CD4-positive, alpha-beta T cell (primary cell): ENCODE data around the gene ABCG1. TPM values are rescaled to one million over a fixed set of nuclear protein-coding genes. Genes with fewer than 3 reads are reported as not detected.

Experiments used
- ATAC-seq: fragments of 200-7000 bp; cut with Tn5 transposase; one replicate; pipeline ENCODE4 v1.10.0; 2022; ENCODE audit warnings: mild to moderate bottlenecking; ENCODE audit not compliant: poor library complexity
- CTCF ChIA-PET: fragments of 350-600 bp; sonication (Branson Sonifier 250); formaldehyde crosslinking; loops from one replicate; lab custom pipeline; 2021; ENCODE audit warnings: antibody characterized with exemption, inconsistent platforms; lab: Charles Lee
- POLR2A ChIA-PET: fragments of 350-600 bp; sonication (Branson Sonifier 250); formaldehyde crosslinking; loops from one replicate; lab custom pipeline; 2021; ENCODE audit warnings: antibody characterized with exemption, inconsistent platforms; lab: Charles Lee
- DNase-seq, 14 experiments: peaks; one replicate each; pipeline ENCODE4 v3.0.0-alpha.2; 2013 to 2020; ENCODE audit warnings: mixed read lengths in 2 of 14
- H3K27ac ChIP-seq, 2 donors: one replicate each; pipeline versions ENCODE4 v1.5.1 to v1.7.0; 2013; ENCODE audit warnings: low read length in 2 of 2, low read depth in 1 of 2, mild to moderate bottlenecking in 1 of 2
- H3K27me3 ChIP-seq, 2 experiments: 1 replicate in 1 of 2; 2 replicates in 1 of 2; pipeline versions ENCODE4 v1.6.1 to v1.7.0; 2013; ENCODE audit warnings: low read length in 2 of 2, control low read depth in 1 of 2, mild to moderate bottlenecking in 1 of 2, moderate library complexity in 1 of 2; ENCODE audit not compliant: insufficient read depth in 2 of 2, control insufficient read depth in 1 of 2
- H3K36me3 ChIP-seq: one replicate; pipeline ENCODE4 v1.6.1; 2013; ENCODE audit warnings: low read length, control low read depth; ENCODE audit not compliant: insufficient read depth
- H3K4me1 ChIP-seq: one replicate; pipeline ENCODE4 v1.6.1; 2013; ENCODE audit warnings: low read length, control low read depth; ENCODE audit not compliant: insufficient read depth
- H3K4me3 ChIP-seq: one replicate; pipeline ENCODE4 v1.5.1; 2013; ENCODE audit warnings: mild to moderate bottlenecking, low read length, moderate library complexity
- H3K9me3 ChIP-seq, 2 experiments: 1 replicate in 1 of 2; 2 replicates in 1 of 2; pipeline versions ENCODE4 v1.6.1 to v1.7.0; 2013; ENCODE audit warnings: low read length in 2 of 2, mild to moderate bottlenecking in 2 of 2, control low read depth in 1 of 2, moderate library complexity in 1 of 2; ENCODE audit not compliant: control insufficient read depth in 1 of 2, insufficient read depth in 1 of 2
- H3K27ac Mint-ChIP-seq: one replicate; pipeline ENCODE4 v1.8.0; 2020; ENCODE audit warnings: mixed read lengths
- H3K27me3 Mint-ChIP-seq: one replicate; pipeline ENCODE4 v1.8.0; 2021; ENCODE audit warnings: mixed read lengths
- H3K36me3 Mint-ChIP-seq: one replicate; pipeline ENCODE4 v1.8.0; 2021; ENCODE audit warnings: low read depth, mixed read lengths
- H3K4me1 Mint-ChIP-seq: one replicate; pipeline ENCODE4 v1.8.0; 2021; ENCODE audit warnings: low read depth, mixed read lengths
- H3K4me3 Mint-ChIP-seq: one replicate; pipeline ENCODE4 v1.8.0; 2020; ENCODE audit warnings: mild to moderate bottlenecking, mixed read lengths
- H3K9me3 Mint-ChIP-seq: one replicate; pipeline ENCODE4 v1.8.0; 2020; ENCODE audit warnings: mixed read lengths
- intact Hi-C, 2 experiments: fragments of 100-400 bp; cut with DNase I in 1 of 2; cut with micrococcal nuclease in 1 of 2; formaldehyde crosslinking; loops; one replicate each; pipeline versions ENCODE4 v1.15.1 to v1.9.0; 2023 to 2025; cut with DNase I, micrococcal nuclease
- total RNA-seq, 174 experiments: library from RNA in 2 of 174; stranded (reverse) in 2 of 174; gene quantifications; one replicate each; pipeline ENCODE4 v1.2.3 and lab custom pipeline; 2021 to 2026
- TF ChIP-seq, protein P1 (sequence below): fragments of 200-600 bp; IDR thresholded peaks from one replicate; pipeline ENCODE4 v1.8.0; 2022; ENCODE audit warnings: antibody characterized with exemption, mild to moderate bottlenecking

Gene ABCG1
- total RNA-seq, 2 experiments from 2014 or later, result 109 to 116 TPM

GRCh38 chr21:42310411-42311001 lies 91.6 kb downstream of the ABCG1 start:
- no peak overlapping the region for H3K4me3 Mint-ChIP-seq

GRCh38 chr21:42311160-42311559 lies 92.2 kb downstream of the ABCG1 start:
- Histone ChIP-seq H3K4me1 (peaks cover 18% of the 10 kb centered on the region), H3K4me3 (no peak overlapping the region), H3K36me3 (no peaks in the 10 kb centered on the region), H3K27ac (no peak overlapping the region), H3K27me3 (peaks cover 9 to 11% of the 10 kb centered on the region in 2 experiments), H3K9me3 (no peaks in the 10 kb centered on the region)
- peaks cover 12% of the 10 kb centered on the region for H3K27me3 Mint-ChIP-seq
- ATAC-seq (no peak), DNase-seq (no peak)
- TF ChIP-seq, protein P1, sequence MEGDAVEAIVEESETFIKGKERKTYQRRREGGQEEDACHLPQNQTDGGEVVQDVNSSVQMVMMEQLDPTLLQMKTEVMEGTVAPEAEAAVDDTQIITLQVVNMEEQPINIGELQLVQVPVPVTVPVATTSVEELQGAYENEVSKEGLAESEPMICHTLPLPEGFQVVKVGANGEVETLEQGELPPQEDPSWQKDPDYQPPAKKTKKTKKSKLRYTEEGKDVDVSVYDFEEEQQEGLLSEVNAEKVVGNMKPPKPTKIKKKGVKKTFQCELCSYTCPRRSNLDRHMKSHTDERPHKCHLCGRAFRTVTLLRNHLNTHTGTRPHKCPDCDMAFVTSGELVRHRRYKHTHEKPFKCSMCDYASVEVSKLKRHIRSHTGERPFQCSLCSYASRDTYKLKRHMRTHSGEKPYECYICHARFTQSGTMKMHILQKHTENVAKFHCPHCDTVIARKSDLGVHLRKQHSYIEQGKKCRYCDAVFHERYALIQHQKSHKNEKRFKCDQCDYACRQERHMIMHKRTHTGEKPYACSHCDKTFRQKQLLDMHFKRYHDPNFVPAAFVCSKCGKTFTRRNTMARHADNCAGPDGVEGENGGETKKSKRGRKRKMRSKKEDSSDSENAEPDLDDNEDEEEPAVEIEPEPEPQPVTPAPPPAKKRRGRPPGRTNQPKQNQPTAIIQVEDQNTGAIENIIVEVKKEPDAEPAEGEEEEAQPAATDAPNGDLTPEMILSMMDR, result no peak
- ChIA-PET POLR2A (no interaction called here), CTCF (interaction anchor here (1.0 to 1.4 kb wide), 2 partner anchors 53 to 165 kb away, joined by 3 to 4 read pairs; no protein-coding TSS in a partner anchor)
- no peak overlapping the region for H3K4me3 Mint-ChIP-seq
- H3K36me3 Mint-ChIP-seq, result no peaks in the 10 kb centered on the region
- peaks cover 15% of the 10 kb centered on the region for H3K4me1 Mint-ChIP-seq
- H3K9me3 Mint-ChIP-seq, result no peaks in the 10 kb centered on the region
- H3K27ac Mint-ChIP-seq, result no peak overlapping the region
- intact Hi-C loops, result no loop called here

More at GRCh38 chr21:42310411-42311001, 91.6 kb downstream of the ABCG1 start:
- H3K36me3 Mint-ChIP-seq, result no peaks in the 10 kb centered on the region
- ChIA-PET POLR2A (no interaction called here), CTCF (interaction anchor here (1.0 to 1.4 kb wide), 8 partner anchors 15 to 228 kb away, joined by 3 to 9 read pairs (median 4); no protein-coding TSS in a partner anchor)
- DNase-seq, result no peak
- H3K4me3 ChIP-seq, result no peak overlapping the region
- no peaks in the 10 kb centered on the region for H3K9me3 ChIP-seq
- H3K27me3 Mint-ChIP-seq, result peaks cover 12% of the 10 kb centered on the region
- H3K27me3 ChIP-seq, result peaks cover 9 to 11% of the 10 kb centered on the region in 2 experiments
- no peak overlapping the region for H3K27ac Mint-ChIP-seq
- no peak for ATAC-seq
- no peaks in the 10 kb centered on the region for H3K36me3 ChIP-seq
- H3K4me1 Mint-ChIP-seq, result peaks cover 15% of the 10 kb centered on the region
- TF ChIP-seq, protein P1, result no peak
- no peaks in the 10 kb centered on the region for H3K9me3 Mint-ChIP-seq
- H3K27ac ChIP-seq, result no peak overlapping the region
- intact Hi-C loops, result no loop called here
- peaks cover 18% of the 10 kb centered on the region for H3K4me1 ChIP-seq

DNA sequence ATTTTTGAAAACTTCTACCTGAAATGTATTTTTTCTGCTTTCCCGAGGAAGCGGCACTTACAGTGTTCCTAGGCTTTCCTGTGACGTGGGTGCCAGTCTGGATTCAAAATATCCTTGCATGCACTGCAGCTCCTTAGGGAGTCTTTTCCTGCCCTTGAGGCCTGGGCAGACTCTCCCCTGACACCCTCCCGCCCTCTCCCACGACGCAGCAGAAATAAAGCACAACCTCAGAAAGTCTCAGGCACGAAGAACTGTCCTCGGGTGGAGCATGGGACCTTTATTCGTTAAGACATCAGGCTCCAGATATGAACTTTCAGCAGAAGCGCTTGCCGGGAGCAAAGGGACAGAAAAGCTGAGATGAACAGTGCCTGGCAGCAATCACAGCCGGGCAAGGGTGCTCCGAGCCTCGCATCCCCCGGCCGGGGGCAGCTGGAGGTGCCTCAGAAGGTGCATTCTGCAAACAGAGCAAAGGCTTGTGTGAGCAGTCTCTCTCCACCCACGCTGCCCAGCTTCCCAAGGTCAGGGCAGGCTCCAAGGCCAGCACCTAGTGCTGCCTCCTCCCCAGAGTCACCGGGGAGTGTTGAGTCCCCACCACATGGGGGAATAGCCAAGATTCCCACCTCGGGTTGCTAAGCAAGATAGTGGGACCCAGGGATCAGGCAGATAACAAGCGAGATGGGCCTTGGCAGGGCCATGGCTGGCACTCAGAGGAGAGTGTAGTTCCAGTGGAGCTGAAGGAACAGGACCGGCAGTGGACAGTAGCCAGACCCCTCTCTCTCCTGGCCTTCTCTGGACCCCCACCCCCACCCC lies 93.1 kb downstream of the ABCG1 start:
- TF ChIP-seq, protein P1, result no peak
- H3K27me3 Mint-ChIP-seq, result peaks cover 12% of the 10 kb centered on the region
- POLR2A ChIA-PET, result no interaction called here
- Histone ChIP-seq H3K9me3 (no peaks in the 10 kb centered on the region), H3K4me3 (no peak overlapping the region), H3K27me3 (peaks cover 6 to 10% of the 10 kb centered on the region in 2 experiments), H3K27ac (no peak overlapping the region), H3K36me3 (no peaks in the 10 kb centered on the region), H3K4me1 (peaks cover 11% of the 10 kb centered on the region)
- H3K4me1 Mint-ChIP-seq, result peaks cover 9% of the 10 kb centered on the region
- H3K9me3 Mint-ChIP-seq, result no peaks in the 10 kb centered on the region
- no peaks in the 10 kb centered on the region for H3K36me3 Mint-ChIP-seq
- intact Hi-C loops, result no loop called here
- no peak overlapping the region for H3K27ac Mint-ChIP-seq
- H3K4me3 Mint-ChIP-seq, result no peak overlapping the region
- ATAC-seq, result no peak
- DNase-seq, result no peak
- CTCF ChIA-PET, result no interaction called here
